ENCODE measurements around the gene RAB28.
"Not testable (repeated sequence)": the region's sequence is repeated elsewhere in the genome, so short reads cannot be mapped to it uniquely, and the experiment has no call there.

RAB28 gene

DNA sequence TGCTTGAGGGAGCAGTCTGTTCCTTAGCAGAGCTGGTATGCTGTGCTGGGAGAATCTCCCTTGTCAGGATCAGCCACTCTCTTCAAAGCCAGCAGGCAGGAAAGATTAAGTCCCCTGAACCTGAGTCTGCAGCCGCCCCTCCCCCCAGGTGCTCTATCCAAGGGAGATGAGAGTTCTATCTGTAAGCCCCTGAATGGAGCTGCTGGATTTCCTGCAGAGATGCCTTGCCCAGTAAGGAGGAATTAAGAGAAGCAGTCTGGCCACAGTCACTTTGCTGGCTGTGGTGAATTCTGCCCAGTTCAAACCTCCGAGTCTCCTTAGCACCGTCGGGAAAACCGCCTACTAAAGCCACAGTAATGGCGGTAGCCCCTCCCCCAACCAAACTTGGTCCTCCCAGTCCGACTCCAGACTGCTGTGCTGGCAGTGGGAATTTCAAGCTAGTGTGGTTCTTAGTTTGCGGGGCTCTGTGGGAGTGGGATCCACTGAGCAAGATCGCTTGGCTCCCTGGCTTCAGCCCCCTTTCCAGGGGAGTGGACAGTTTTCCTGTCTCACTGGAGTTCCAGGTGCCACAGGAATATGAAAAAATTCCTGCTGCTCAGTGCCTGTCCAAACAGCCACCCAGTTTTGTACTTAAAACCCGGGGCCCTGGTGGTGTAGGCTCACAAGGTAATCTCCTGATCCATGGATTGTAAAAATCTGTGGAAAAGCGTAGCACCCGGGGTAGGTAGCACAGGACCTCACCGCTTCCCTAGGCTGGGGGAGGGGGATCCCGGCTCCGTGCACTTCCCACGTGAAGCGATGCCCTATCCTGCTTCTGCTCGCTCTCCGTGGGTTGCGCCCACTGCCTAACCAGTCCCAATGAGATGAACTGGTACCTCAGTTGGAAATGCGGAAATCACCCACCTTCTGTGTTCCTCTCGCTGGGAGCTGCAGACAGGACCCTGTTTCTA lies 38.0 kb downstream of the RAB28 start:
- no peak for DNase-seq

DNA sequence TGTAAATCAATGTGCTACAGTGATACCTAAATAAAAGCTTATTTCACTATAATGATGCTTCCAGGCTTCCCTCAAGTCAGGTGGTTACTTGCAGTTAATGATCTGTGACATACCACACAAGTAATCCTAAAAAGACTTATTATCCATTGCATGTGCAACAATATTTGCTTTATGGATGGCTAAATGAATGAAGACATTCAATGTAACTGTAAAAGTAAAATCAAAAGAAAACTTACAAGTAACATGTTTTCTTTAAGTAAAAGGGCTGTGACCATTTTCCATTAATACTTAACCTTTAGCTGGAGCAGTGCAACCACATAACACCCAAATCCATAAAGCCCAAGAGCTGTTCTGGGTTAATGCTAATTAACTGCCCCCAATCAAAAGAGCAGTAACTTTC lies 42.6 kb downstream of the RAB28 start:
- DNase-seq = no peak

GRCh38 chr4:13436962-13437361 lies 47.2 kb downstream of the RAB28 start:
- DNase-seq = no peak

- DNase-seq = no peak
These were observed 51.7 kb downstream of the RAB28 start for GRCh38 chr4:13432453-13432852.

DNA sequence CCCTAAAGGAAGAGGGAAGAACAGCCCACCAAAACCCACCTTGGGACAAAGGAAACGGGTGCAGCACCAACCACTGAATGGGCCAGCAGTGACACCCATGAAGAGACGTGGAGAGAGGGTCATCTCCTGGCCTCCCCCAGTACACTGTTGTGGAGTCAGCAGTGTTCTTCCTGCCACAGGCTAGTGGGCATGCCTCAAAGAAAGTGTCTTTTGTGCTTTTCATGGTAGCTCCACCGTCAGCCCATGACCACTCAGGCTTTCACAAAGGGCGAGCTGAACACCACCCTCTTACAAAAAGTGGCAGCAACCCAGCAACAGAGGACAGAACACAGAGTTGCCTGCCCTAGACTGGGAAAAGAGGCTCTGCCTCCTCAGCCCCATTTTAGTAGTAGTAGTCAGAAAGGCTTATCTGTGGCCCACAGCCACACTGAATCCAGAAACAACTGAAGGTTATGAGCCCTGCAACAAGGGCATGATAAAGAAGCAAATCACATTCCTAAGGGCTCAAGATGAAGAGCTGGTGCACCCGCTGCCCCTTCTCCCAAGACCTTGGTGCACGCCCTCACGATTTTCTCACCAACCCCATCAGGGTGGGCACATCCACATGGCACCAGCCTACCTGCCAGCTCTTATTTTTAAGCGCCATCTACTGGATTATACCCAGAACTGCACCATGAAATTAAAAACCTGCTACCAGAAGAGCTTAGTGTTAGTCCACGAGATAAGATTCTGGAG lies 53.1 kb downstream of the RAB28 start:
- DNase-seq = no peak

DNA sequence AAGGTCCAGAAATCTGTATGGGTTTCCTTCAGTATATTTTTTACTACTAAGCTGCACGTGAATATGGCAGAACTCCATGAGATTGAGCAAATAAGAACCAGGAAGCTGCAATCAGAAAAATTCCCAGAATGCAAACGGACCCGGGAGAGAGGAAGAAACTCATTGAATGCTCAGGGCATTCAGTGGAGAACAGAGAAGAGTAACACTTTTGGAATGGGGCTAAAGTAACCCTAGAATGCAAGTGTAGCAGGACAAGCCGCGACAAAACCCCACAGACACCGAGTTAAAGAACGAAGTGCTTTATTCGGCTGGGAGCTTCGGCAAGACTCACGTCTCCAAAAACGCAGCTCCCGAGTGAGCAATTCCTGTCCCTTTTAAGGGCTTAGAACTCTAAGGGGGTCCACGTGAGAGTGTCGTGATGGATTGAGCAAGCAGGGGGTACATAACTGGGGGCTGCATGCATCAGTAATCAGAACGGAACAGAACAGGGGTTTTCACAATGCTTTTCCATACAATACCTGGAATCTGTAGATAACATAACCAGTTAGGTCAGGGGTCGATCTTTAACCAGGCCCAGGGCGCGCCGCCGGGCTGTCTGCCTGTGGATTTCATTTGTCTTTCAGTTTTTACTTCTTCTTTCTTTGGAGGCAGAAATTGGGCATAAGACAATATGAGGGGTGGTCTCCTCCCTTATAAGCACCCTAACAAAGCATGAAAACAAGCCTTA lies 56.4 kb downstream of the RAB28 start:
- DNase-seq = no peak

DNA sequence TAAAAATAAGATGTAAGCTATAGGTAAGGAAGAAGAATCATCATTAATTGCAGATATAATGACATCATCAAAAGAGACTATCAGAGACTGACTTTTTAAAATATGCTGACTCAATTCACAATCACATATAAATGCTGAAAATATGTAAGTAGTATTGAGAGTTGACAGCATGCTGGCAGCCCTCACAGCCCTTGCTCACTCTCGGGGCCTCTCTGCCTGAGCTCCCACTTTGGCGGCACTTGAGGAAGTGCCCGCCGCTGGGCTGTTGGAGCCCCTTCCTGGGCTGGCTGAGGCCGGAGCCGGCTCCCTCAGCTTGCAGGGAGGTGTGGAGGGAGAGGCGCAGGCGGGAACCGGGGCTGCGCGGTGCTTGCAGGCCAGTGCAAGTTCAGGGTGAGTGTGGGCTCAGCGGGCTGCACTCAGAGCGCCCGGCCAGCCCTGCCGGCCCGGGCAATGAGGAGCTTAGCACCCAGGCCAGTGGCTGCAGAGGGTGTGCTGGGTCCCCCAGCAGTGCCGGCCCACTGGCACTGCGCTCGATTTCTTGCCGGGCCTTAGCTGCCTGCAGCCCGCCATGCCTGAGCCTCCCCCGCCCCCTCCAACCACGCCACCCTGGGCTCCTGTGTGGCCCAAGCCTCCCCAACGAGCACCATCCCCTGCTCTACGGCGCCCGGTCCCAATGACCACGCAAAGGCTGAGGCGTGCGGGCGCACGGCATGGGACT lies 68.9 kb downstream of the RAB28 start:
- no peak for DNase-seq

DNA sequence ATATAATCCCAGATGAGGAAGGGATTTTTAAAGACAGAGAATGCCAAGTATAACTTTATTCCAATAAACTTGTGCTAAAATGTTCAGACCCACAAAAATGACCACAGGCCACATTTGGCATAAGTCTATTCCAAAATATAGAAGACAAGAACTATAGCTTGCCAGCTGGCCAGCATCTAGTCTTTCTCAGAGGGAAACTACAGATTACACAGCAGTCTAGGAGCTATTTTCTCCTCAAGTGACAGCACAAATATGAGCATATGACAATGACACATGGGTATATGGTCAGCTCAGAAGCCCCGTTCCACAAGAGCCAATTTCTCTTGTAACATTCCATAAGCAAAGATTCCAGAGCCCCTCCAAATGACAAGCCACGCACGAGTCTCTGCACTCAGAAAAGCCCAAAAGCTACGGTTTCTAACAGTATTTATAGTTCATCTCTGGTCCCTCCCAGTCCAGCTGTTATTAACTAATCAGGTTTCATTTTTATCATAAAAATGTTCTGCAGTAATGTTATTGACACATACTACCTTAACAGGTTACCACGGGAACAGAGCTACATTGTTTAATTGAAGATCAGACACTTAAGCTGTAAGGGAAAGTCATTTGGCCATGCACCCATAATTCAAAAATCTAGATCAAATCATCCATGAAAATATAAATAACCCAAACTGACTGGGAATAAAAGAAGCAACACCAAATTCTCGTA lies 70.3 kb downstream of the RAB28 start:
- no peak for DNase-seq

GRCh38 chr4:13411942-13412341 lies 72.2 kb downstream of the RAB28 start:
- DNase-seq = no peak

- no peak for DNase-seq
These were observed 74.8 kb downstream of the RAB28 start for GRCh38 chr4:13409324-13409723.

GRCh38 chr4:13406156-13406555 lies 78.0 kb downstream of the RAB28 start:
- DNase-seq = not testable (repeated sequence)

- DNase-seq = no peak
These were observed 80.3 kb downstream of the RAB28 start for GRCh38 chr4:13403833-13404232.

- no peak for DNase-seq
These were observed 80.8 kb downstream of the RAB28 start for GRCh38 chr4:13403326-13403725.

DNA sequence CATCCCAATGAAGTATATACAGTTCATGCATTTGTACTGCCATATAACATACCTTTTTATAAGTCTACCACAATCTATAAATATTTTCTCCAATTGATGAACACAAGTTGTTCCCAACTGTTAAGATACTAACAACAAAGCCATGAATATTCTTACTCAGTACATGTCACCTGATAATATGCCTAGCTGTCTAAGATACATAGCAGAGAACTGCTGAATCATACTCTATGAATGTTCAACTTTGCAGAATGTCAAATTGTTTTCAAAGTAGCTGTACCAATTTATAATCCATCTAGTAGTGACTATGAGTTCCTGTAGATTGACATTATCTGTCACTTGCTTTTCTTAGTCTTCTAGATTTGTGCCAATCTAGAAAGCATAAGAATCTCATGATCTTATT lies 84.9 kb downstream of the RAB28 start:
- no peak for DNase-seq

DNA sequence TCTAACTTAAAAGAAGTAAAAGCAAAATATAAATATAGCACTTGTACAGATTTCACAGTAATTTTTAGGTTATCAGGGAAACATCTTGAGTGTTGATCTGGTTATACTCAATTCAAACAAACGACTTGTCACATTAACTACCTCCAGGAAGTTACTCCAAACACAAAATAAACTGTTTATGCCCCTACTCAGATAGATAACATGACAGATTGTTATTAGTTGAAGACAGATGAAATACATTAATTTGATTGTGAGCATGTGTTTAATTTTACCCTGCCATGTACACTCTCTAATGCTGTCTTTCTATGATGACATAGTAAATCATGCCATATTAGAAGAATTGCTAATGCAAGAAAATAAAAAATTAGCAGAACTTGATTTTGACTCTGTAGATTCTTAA lies 88.0 kb downstream of the RAB28 start:
- no peak for DNase-seq

- DNase-seq = not testable (repeated sequence)
These were observed 94.2 kb downstream of the RAB28 start for GRCh38 chr4:13389901-13390300.

GRCh38 chr4:13386405-13387107 lies 97.6 kb downstream of the RAB28 start:
- DNase-seq = no peak

DNA sequence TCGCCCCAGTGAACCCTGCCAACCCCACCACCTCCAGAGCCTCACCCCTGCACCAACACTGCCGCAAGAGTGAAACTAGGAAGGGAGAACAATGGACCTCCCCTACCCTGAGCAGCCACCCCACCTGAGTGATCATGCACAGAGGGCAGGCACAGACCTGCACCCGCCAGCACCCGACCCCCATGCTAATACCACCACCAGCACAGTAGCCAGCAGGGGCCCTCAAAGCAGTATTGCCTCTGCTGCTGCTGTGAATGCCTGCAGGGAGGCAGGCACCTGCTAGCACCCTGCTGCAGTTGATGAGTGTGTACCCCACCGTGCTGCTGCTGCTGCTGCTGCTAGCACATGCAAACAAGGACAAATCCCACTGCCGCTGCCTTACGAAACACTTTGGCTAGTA lies 100.1 kb downstream of the RAB28 start:
- DNase-seq = no peak

- DNase-seq = no peak
These were observed 105.0 kb downstream of the RAB28 start for GRCh38 chr4:13378973-13379759.

GRCh38 chr4:13371048-13371447 lies 113.1 kb downstream of the RAB28 start:
- DNase-seq = no peak

GRCh38 chr4:13368217-13368616 lies 115.9 kb downstream of the RAB28 start:
- DNase-seq = no peak
